GM12872 (cell line): ENCODE results near the gene NLRX1.

ENCODE experiments used
- TF ChIP-seq, protein P1 (sequence below): IDR thresholded peaks from 3 replicates; pipeline ENCODE4 v1.5.1; 2011; ENCODE audit warnings: low read depth, mild to moderate bottlenecking, low read length, moderate library complexity; ENCODE audit not compliant: insufficient read depth

Gene NLRX1, protein sequence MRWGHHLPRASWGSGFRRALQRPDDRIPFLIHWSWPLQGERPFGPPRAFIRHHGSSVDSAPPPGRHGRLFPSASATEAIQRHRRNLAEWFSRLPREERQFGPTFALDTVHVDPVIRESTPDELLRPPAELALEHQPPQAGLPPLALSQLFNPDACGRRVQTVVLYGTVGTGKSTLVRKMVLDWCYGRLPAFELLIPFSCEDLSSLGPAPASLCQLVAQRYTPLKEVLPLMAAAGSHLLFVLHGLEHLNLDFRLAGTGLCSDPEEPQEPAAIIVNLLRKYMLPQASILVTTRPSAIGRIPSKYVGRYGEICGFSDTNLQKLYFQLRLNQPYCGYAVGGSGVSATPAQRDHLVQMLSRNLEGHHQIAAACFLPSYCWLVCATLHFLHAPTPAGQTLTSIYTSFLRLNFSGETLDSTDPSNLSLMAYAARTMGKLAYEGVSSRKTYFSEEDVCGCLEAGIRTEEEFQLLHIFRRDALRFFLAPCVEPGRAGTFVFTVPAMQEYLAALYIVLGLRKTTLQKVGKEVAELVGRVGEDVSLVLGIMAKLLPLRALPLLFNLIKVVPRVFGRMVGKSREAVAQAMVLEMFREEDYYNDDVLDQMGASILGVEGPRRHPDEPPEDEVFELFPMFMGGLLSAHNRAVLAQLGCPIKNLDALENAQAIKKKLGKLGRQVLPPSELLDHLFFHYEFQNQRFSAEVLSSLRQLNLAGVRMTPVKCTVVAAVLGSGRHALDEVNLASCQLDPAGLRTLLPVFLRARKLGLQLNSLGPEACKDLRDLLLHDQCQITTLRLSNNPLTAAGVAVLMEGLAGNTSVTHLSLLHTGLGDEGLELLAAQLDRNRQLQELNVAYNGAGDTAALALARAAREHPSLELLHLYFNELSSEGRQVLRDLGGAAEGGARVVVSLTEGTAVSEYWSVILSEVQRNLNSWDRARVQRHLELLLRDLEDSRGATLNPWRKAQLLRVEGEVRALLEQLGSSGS

DNA sequence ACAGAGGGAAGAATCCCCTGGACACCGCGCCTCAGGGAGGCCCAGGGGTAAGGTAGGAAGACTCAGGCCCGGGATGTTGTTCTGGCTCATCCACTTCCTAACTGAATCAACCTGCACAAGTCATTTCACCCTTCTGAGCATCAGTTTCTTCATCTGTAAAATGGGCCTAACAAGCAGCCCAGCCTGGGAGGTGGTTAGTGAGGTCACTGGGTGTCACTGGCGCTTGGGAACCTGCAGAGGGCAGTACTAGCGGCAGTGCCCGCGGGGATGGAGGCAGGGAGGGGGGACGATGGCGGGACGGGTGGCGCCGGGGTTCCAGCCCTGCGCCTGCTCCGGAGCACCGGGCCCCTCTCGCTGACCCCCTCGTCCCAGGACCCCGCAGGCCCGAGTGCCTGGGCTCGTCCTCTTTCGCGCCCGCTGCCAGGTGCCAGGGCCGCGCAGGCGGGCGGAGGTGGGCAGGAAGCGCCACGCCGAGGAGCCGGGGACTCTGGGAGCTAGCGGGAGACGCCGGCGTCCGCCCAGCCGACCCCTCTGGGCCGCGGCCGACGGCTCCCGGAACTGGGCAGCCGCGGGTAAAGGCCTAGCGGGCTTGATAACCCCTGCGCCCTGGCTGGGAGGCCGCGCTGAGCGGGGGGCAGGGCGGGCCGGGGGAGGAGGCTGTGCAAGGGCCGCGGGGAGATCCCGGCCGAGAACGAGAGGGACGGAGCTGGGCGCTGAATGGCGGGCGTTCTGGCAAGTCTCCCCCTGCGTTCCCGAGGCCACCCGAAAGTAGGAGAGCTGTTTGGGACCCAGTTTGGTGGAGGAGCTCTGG lies at the start of gene NLRX1:
Gene NLRX1, plus strand, starts transcription at position 255 of the 811 bp plus-strand sequence. CDS start 2,679 bp downstream, outside the sequence.
- TF ChIP-seq, protein P1, sequence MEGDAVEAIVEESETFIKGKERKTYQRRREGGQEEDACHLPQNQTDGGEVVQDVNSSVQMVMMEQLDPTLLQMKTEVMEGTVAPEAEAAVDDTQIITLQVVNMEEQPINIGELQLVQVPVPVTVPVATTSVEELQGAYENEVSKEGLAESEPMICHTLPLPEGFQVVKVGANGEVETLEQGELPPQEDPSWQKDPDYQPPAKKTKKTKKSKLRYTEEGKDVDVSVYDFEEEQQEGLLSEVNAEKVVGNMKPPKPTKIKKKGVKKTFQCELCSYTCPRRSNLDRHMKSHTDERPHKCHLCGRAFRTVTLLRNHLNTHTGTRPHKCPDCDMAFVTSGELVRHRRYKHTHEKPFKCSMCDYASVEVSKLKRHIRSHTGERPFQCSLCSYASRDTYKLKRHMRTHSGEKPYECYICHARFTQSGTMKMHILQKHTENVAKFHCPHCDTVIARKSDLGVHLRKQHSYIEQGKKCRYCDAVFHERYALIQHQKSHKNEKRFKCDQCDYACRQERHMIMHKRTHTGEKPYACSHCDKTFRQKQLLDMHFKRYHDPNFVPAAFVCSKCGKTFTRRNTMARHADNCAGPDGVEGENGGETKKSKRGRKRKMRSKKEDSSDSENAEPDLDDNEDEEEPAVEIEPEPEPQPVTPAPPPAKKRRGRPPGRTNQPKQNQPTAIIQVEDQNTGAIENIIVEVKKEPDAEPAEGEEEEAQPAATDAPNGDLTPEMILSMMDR: peak; percentile 95

DNA sequence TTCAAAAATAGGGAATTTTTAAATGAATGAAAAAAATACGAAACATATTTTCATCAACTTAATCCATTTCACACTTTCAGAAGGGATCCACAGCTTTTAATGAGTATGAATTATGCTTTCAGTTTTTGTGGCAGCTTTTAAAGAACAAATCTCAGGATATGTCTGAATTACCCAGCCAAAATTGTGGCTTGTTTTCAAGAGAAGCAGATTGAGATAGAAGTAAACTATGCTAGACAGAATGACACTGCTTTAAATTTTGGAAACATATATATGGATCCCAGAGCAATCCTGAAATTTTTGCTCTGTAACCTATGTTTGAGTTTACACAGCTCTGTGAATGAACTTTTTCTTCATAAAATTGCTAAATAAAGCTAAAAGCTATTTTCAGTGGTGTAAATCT lies 49.6 kb upstream of the NLRX1 start:
- TF ChIP-seq, protein P1: no peak

DNA sequence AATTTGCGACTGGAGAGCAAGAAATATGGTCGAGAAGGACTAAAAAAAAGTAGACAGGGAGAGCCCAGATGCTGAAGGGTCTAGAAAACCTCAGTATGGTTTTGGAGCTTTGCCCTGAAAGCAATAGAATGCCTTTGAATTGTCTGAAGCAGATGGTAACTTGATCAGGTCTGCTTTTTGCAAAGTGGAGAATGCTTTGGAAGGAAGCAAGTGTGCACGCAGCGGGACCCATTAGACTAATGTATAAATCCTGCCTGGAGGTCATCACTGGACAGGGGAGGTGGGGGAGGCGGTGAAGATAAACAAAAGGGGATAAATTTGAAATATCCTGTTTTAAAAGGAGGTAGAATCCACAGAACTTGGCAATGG lies 47.9 kb upstream of the NLRX1 start:
- TF ChIP-seq, protein P1: no peak

DNA sequence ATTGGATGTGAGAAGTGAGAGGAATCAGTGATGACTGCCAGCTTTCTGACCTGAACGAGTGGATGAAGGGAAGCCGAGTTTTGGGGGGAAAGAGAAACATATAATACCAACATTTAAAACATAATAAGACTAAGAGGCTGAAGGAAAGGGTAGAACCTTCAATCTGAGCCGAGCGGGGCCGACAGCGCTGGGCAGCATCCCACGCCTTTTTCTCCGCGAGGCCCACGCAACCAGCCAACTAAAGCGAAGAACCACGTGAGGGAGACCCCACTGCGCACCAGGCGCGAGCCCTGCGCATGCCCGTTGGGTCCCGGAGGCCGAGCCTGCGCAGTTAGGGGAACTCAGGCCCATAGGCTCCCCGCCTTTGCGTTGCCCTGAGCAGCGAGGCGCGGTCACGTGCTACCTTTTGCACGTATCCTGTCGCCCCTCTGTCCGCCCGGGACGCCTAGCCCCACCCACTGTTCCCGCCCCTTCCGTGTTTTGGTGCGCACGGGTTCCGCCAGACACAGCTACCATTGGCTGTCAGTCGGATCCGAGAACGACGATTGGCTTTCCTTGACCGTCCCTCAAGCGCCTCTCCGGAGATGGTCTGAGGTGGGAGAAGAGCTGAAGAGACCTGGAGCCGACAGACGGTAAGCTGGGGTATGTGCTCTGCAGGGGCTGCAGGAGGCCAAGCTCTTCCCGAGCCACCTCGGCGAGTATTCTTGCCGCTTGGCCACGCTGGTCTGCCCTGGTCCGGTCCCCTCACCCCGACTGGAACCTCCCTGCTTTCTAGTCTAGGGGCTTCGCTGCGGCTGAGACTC lies 47.3 kb upstream of the NLRX1 start, which contains the start of gene HINFP:
Gene HINFP, plus strand, starts transcription at position 573 of the 803 bp plus-strand sequence. CDS start 5,365 bp downstream, outside the sequence.
- TF ChIP-seq, protein P1: no peak

DNA sequence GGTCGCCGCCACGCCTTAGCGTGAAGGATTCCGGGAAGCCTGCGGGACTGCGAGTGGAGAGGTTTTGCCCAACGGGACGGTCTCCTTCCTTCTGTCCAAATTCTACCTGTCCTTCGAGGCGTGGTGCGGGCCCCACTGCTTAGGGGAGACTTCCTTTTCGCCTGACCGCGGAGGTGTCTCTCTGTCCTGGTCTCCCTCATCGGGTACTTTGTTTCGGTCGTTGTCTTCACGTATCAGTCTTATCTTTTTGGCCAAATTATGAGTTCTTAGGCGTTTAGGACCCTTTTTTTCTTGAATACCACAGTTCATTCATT lies 46.8 kb upstream of the NLRX1 start:
- TF ChIP-seq, protein P1: no peak

DNA sequence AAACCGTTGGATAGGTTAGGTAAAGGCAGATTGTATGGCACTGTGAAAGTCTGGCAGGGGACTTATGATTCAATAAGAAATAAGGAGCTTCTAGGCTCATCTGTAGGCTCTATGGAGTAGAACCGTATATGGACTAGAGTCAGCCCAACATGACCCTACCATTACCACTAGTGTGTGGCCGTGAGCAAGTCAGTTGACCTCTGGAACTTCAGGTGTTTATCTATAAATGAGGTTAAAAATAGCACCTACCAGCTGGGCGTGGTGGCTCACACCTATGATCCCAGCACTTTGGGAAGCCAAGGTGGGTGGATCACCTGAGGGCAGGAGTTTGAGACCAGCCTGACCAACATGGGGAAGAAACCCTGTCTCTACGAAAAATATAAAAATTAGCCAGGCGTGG lies 42.7 kb upstream of the NLRX1 start:
- TF ChIP-seq, protein P1: no peak
